Gastroesophageal sphincter (tissue), 4 donors: Measurements from ENCODE around the gene FRAT1. TPM values are rescaled to one million over a fixed set of nuclear protein-coding genes. Genes with fewer than 3 reads are reported as not detected.
A peak's percentile ranks its signal among the peaks of the same experiment; 100 is the strongest.
"Not testable (repeated sequence)": the region's sequence is repeated elsewhere in the genome, so short reads cannot be mapped to it uniquely, and the experiment has no call there.

ENCODE experiments used
- ATAC-seq: fragments of 150-250 bp; one replicate; pipeline ENCODE4 v1.9.1; 2016; ENCODE audit warnings: mild to moderate bottlenecking, moderate library complexity
- H3K27ac ChIP-seq, 4 donors: fragments of 200-600 bp; sonication (generic) in 3 of 4; 1 replicate in 3 of 4; 2 replicates in 1 of 4; pipeline ENCODE4 v1.5.1; 2016 to 2019
- H3K27me3 ChIP-seq: fragments of 200-600 bp; sonication (generic); one replicate; pipeline ENCODE4 v1.5.1; 2019
- H3K36me3 ChIP-seq, 2 donors: fragments of 200-600 bp; sonication (generic); one replicate each; pipeline ENCODE4 v1.5.1; 2019; ENCODE audit warnings: control low read depth in 1 of 2
- H3K4me1 ChIP-seq, 3 donors: fragments of 200-600 bp; sonication (generic); 1 replicate in 2 of 3; 2 replicates in 1 of 3; pipeline ENCODE4 v1.5.1; 2016 to 2019; ENCODE audit warnings: control low read depth in 2 of 3
- H3K4me3 ChIP-seq, 2 donors: fragments of 200-600 bp; sonication (generic); one replicate each; pipeline ENCODE4 v1.5.1; 2019; ENCODE audit warnings: mild to moderate bottlenecking in 1 of 2, moderate library complexity in 1 of 2
- H3K9me3 ChIP-seq, 3 donors: fragments of 200-600 bp; sonication (generic); one replicate each; pipeline ENCODE4 v1.5.1; 2017 to 2019; ENCODE audit warnings: control low read depth in 2 of 3
- CTCF ChIP-seq, 4 experiments: fragments of 200-600 bp in 2 of 4; fragments of 450-650 bp in 2 of 4; sonication (generic) in 1 of 4; IDR thresholded peaks; one replicate each; pipeline ENCODE4 v1.5.1; 2017 to 2019; ENCODE audit warnings: antibody characterized with exemption in 4 of 4, mild to moderate bottlenecking in 2 of 4, moderate library complexity in 2 of 4
- EP300 ChIP-seq: sonication (generic); formaldehyde crosslinking; IDR thresholded peaks from one replicate; pipeline ENCODE4 v1.6.1; 2017; ENCODE audit warnings: antibody characterized with exemption, mild to moderate bottlenecking
- POLR2A ChIP-seq, 2 donors: fragments of 450-650 bp; IDR thresholded peaks; one replicate each; pipeline ENCODE4 v1.6.1; 2017; ENCODE audit warnings: antibody characterized with exemption in 2 of 2, mild to moderate bottlenecking in 2 of 2, moderate library complexity in 1 of 2
- POLR2AphosphoS5 ChIP-seq: sonication (generic); formaldehyde crosslinking; IDR thresholded peaks from one replicate; pipeline ENCODE4 v1.6.1; 2017; ENCODE audit warnings: antibody characterized with exemption
- WGBS, 2 donors: methylation state at CpG; one replicate each; pipeline ENCODE4 v1.1.5; 2018; ENCODE audit warnings: low coverage in 1 of 2; 5-methylcytosine and 5-hydroxymethylcytosine counted together
- total RNA-seq, 4 donors: library from RNA; depleted of rRNA; stranded (reverse); fragments of >200 nt; gene quantifications; one replicate each; pipeline ENCODE4 v1.1.0, GENCODE V29; 2016

The FRAT1 gene
- total RNA-seq, 4 donors from 2014 or later: 5.1 to 8.0 (median 5.5) TPM

DNA sequence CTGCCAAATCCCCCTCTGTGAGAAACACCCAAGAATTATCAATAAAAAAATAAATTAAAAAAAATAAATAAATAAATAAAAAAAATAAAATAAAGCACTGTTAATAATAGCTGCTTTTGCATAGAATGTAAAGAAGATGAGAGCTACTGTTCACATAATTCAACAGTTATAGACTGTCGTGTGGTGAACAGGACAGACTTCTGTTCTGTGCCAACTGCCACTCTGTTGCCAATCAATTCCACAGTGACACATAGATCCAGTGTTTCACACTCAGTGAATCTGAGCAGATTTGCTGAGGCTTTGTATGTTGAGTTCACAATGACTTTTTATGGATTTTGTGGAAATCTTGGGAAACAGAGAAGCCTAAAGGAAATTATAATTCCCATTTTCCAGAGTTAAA, 41.5 kb upstream of the FRAT1 start:
- TF ChIP-seq CTCF (IDR thresholded peaks at IDR 0.05) (no peak), POLR2A (IDR thresholded peaks at IDR 0.05) (no peak), EP300 (no peak), POLR2AphosphoS5 (no peak)
- H3K27me3 ChIP-seq: no peaks in the 10 kb centered on the region
- H3K36me3 ChIP-seq: no peaks in the 10 kb centered on the region
- no peaks in the 10 kb centered on the region for H3K9me3 ChIP-seq
- WGBS, 2 donors: no CpG with 5 or more reads among the region's 1 CpG
- peaks cover 0 to 23% (median 0%) of the 10 kb centered on the region in 3 donors for H3K4me1 ChIP-seq
- no peak for ATAC-seq
- H3K27ac ChIP-seq: no peak overlapping the region
- no peak overlapping the region for H3K4me3 ChIP-seq

DNA sequence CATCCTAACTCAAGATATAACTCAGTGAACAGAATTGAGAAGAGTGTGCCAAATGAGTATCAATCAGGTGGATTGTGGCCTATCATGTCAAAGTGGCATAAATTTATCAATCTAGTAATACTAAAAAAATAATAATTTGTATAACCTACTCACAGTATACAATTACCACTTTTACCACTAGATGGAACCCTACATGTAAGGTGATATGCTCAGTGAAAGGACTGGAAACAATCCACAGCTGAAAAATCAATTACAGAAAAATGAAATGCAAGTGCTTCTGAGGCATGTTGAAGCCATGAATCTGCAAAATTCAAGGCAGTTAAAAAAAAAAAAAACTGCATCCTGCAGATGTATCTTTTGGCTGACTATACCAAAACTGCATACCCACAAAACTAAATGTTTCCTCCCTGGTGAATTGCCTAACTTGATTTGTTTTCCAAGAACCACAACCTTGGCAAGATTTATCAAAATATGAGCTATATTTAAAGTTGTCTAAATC, 40.5 kb upstream of the FRAT1 start:
- H3K4me3 ChIP-seq: no peak overlapping the region
- no peak for TF ChIP-seq EP300
- TF ChIP-seq CTCF (IDR thresholded peaks at IDR 0.05): peak; percentile 62 to 75 (median 71)
- TF ChIP-seq POLR2A (IDR thresholded peaks at IDR 0.05): no peak
- peak; percentile 25 for TF ChIP-seq POLR2AphosphoS5
- no peaks in the 10 kb centered on the region for H3K36me3 ChIP-seq
- no peaks in the 10 kb centered on the region for H3K27me3 ChIP-seq
- no peaks in the 10 kb centered on the region for H3K9me3 ChIP-seq
- peak; percentile 81 for ATAC-seq
- peak overlapping the region in 2 of 4 donors; percentile 38 to 43 for H3K27ac ChIP-seq
- H3K4me1 ChIP-seq: peaks cover 0 to 23% (median 0%) of the 10 kb centered on the region in 3 donors

DNA sequence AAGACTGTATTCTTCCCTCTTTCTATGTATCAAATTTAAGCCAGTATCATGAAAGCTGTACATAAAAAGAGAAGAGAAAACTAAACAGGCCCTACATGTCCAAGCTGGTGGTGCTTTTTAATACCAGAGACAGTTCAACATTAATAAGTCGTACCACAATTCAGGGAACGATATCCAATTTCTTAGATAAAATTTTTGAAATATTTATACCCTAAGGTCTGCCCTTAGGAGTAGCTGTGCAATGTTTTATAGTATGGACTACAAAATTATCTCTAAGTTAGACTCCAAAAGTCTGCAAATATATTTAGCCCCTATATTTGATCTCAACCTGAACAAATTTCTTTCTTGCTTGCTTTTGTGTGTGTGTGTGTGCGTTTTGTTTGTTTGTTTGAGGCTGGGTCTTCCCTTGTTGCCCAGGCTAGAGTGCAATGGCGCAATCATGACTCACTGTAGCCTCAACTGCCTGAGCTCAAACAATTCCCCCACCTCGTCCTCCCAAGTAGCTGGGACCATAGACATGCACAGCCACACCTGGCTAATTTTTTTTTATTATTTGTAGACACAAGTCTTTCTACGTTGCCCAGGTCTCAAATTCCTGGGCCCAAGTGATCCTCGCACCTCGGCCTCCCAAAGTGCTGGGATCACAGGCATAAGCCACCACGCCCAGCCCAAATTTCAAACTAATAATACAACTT, 39.8 kb upstream of the FRAT1 start:
- H3K4me1 ChIP-seq: peaks cover 0 to 23% (median 0%) of the 10 kb centered on the region in 3 donors
- peak overlapping the region in 2 of 4 donors; percentile 38 to 43 for H3K27ac ChIP-seq
- TF ChIP-seq POLR2AphosphoS5: no peak
- TF ChIP-seq CTCF (IDR thresholded peaks at IDR 0.05): no peak
- no peak for TF ChIP-seq POLR2A (IDR thresholded peaks at IDR 0.05)
- no peak for TF ChIP-seq EP300
- no peak overlapping the region for H3K4me3 ChIP-seq
- WGBS, 2 donors: 69 to 80% methylated on average over 8 to 9 of the region's 9 CpGs
- H3K9me3 ChIP-seq: no peaks in the 10 kb centered on the region
- no peaks in the 10 kb centered on the region for H3K27me3 ChIP-seq
- ATAC-seq: no peak
- no peaks in the 10 kb centered on the region for H3K36me3 ChIP-seq

DNA sequence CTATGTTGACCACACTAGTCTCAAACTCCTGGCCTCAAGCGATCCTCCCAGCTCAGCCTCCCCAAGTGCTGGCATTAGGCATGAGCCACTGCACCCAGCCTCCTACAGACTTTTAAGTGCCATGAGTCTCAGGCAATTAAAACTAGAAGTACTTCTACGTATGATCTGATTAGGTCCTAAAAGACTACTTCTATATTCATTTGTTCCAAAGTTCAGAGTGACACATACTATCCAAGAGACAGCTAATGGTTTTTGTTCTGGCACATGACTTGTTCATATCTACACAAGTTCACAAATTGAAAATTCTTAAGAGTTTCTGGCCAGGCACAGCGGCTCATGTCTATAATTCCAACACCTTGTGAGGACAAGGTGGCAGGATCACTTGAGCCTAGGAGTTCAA, 38.3 kb upstream of the FRAT1 start:
- Histone ChIP-seq H3K27ac (no peak overlapping the region), H3K4me3 (no peak overlapping the region), H3K4me1 (peaks cover 0 to 23% (median 0%) of the 10 kb centered on the region in 3 donors), H3K9me3 (no peaks in the 10 kb centered on the region), H3K27me3 (no peaks in the 10 kb centered on the region), H3K36me3 (no peaks in the 10 kb centered on the region)
- WGBS, 2 donors: 80 to 91% methylated on average over 2 to 3 of the region's 3 CpGs
- no peak for TF ChIP-seq POLR2AphosphoS5
- no peak for ATAC-seq

GRCh38 chr10:97290076-97290475, 29.0 kb upstream of the FRAT1 start:
- WGBS, 2 donors: 93 to 95% methylated on average over 8 to 9 of the region's 13 CpGs
- not testable (repeated sequence) for H3K27ac ChIP-seq, H3K9me3 ChIP-seq

GRCh38 chr10:97290576-97291356, 28.3 kb upstream of the FRAT1 start:
- Histone ChIP-seq H3K36me3 (peaks cover 0 to 12% of the 10 kb centered on the region in 2 donors), H3K4me1 (peaks cover 3 to 21% (median 5%) of the 10 kb centered on the region in 3 donors), H3K27ac (peak overlapping the region in 2 of 4 donors; percentile 95 to 98)
- not testable (repeated sequence) for ATAC-seq, H3K4me3 ChIP-seq, H3K27me3 ChIP-seq, H3K9me3 ChIP-seq
- 73 to 89% methylated on average over 4 to 10 of the region's 17 CpGs for WGBS, 2 donors

More at GRCh38 chr10:97290076-97290475, 29.0 kb upstream of the FRAT1 start:
- not testable (repeated sequence) for H3K27me3 ChIP-seq, ATAC-seq, H3K4me3 ChIP-seq
- Histone ChIP-seq H3K36me3 (peaks cover 0 to 12% of the 10 kb centered on the region in 2 donors), H3K4me1 (peaks cover 3 to 21% (median 5%) of the 10 kb centered on the region in 3 donors)
